Stimulated activated CD8-positive, alpha-beta memory T cell treated with anti-CD3 and anti-CD28 coated beads, Interleukin-7, amount 100 ng/mL, for 4 hours (primary cell): ENCODE data around the gene DOCK2.

Experiments
- DNase-seq, 2 donors: peaks; one replicate each; pipeline ENCODE4 v3.0.0-alpha.2; 2020; ENCODE audit warnings: low read depth in 2 of 2

DOCK2 gene

GRCh38 chr5:170120576-170120975 lies 483.5 kb downstream of the DOCK2 start:
- DNase-seq, result no peak

GRCh38 chr5:170121321-170121720 lies 484.2 kb downstream of the DOCK2 start:
- DNase-seq, result no peak

GRCh38 chr5:170126061-170126460 lies 489.0 kb downstream of the DOCK2 start:
- DNase-seq, result no peak

GRCh38 chr5:170126626-170127025 lies 489.6 kb downstream of the DOCK2 start:
- no peak for DNase-seq

- no peak for DNase-seq
Measured at GRCh38 chr5:170131235-170131634, 494.2 kb downstream of the DOCK2 start.

- DNase-seq, result no peak
Measured at GRCh38 chr5:170132269-170132975, 495.3 kb downstream of the DOCK2 start.
